Neural cell (in vitro differentiated cells): ENCODE data around the gene MOB3B. TPM values are rescaled to one million over a fixed set of nuclear protein-coding genes. Genes with fewer than 3 reads are reported as not detected.

Experiments
- H2AFZ ChIP-seq: fragments of 200-600, 300-800 bp; sonication (generic), shearing (Covaris generic); 2 replicates; pipeline ENCODE4 v1.6.0; 2014; ENCODE audit warnings: low read depth, mild to moderate bottlenecking, antibody characterized with exemption, low read length, moderate library complexity
- H3F3A ChIP-seq: fragments of 200-600 bp; shearing (Covaris generic); 2 replicates; pipeline ENCODE4 v1.6.1; 2016; ENCODE audit warnings: mild to moderate bottlenecking, moderate library complexity, mixed read lengths, antibody characterized with exemption, low read length; ENCODE audit not compliant: insufficient read depth, poor library complexity, severe bottlenecking
- H3K27ac ChIP-seq: fragments of 200-600, 300-800 bp; sonication (generic), shearing (Covaris generic); 2 replicates; pipeline ENCODE4 v1.5.1; 2014; ENCODE audit warnings: mild to moderate bottlenecking, low read length, moderate library complexity
- H3K27me3 ChIP-seq: fragments of 300-800, 200-600 bp; sonication (generic), shearing (Covaris generic); 2 replicates; pipeline ENCODE4 v1.6.0; 2014; ENCODE audit warnings: mild to moderate bottlenecking, low read depth, low read length, moderate library complexity; ENCODE audit not compliant: insufficient read depth
- H3K36me3 ChIP-seq: fragments of 300-800, 200-600 bp; sonication (generic), shearing (Covaris generic); 2 replicates; pipeline ENCODE4 v1.5.1; 2014; ENCODE audit warnings: mild to moderate bottlenecking, antibody characterized with exemption, low read length, moderate library complexity; ENCODE audit not compliant: insufficient read depth
- H3K4me2 ChIP-seq: fragments of 300-800, 200-600 bp; sonication (generic), shearing (Covaris generic); 2 replicates; pipeline ENCODE4 v1.6.0; 2014; ENCODE audit warnings: mild to moderate bottlenecking, low read length
- H3K4me3 ChIP-seq: fragments of 300-800, 200-600 bp; sonication (generic), shearing (Covaris generic); 2 replicates; pipeline ENCODE4 v1.5.1; 2014; ENCODE audit warnings: mild to moderate bottlenecking, low read length, moderate library complexity
- H3K79me2 ChIP-seq: fragments of 200-600 bp; shearing (Covaris generic); replicated peaks from 2 replicates; pipeline ENCODE4 v1.6.0; 2014; ENCODE audit warnings: mild to moderate bottlenecking, low read length, moderate library complexity; ENCODE audit not compliant: insufficient read depth
- H3K9ac ChIP-seq: fragments of 300-800, 200-600 bp; sonication (generic), shearing (Covaris generic); 2 replicates; pipeline ENCODE4 v1.6.1; 2016; ENCODE audit warnings: mild to moderate bottlenecking, low read length, mixed read lengths
- H3K9me2 ChIP-seq: fragments of 200-600 bp; shearing (Covaris generic); 2 replicates; pipeline ENCODE4 v1.6.1; 2016; ENCODE audit warnings: mild to moderate bottlenecking, low read length, mixed read lengths; ENCODE audit not compliant: insufficient read depth
- H3K9me3 ChIP-seq: fragments of 200-600, 300-800 bp; sonication (generic), shearing (Covaris generic); 2 replicates; pipeline ENCODE4 v1.6.1; 2016; ENCODE audit warnings: mild to moderate bottlenecking, mixed run types, low read length, moderate library complexity, mixed read lengths
- H4K20me1 ChIP-seq: fragments of 200-600 bp; shearing (Covaris generic); 2 replicates; pipeline ENCODE4 v1.6.1; 2016; ENCODE audit warnings: mild to moderate bottlenecking, mixed run types; ENCODE audit not compliant: insufficient read depth
- CTCF ChIP-seq: fragments of 450-650 bp; IDR thresholded peaks from 2 replicates; pipeline ENCODE4 v1.5.1; 2014; ENCODE audit warnings: antibody characterized with exemption, mild to moderate bottlenecking, moderate library complexity; ENCODE audit not compliant: poor library complexity, severe bottlenecking
- EP300 ChIP-seq: fragments of 450-650 bp; conservative IDR thresholded peaks from 2 replicates; pipeline ENCODE4 v1.6.1; 2014; ENCODE audit warnings: antibody characterized with exemption, mild to moderate bottlenecking, moderate library complexity; ENCODE audit not compliant: poor library complexity, severe bottlenecking
- EZH2 ChIP-seq: fragments of 200-600, 300-800 bp; shearing (Covaris generic), sonication (generic); IDR thresholded peaks from 2 replicates; pipeline ENCODE4 v1.6.1; 2014; ENCODE audit warnings: antibody characterized with exemption, low read length, borderline replicate concordance, mild to moderate bottlenecking; ENCODE audit not compliant: insufficient read depth, poor library complexity, severe bottlenecking
- MXI1 ChIP-seq: fragments of 450-650 bp; conservative IDR thresholded peaks from 2 replicates; pipeline ENCODE4 v1.6.1; 2014; ENCODE audit warnings: antibody characterized with exemption, mild to moderate bottlenecking; ENCODE audit not compliant: poor library complexity, severe bottlenecking
- POLR2AphosphoS5 ChIP-seq: IDR thresholded peaks from 2 replicates; pipeline ENCODE4 v1.6.1; 2012
- RAD21 ChIP-seq: fragments of 450-650 bp; conservative IDR thresholded peaks from 2 replicates; pipeline ENCODE4 v1.6.1; 2014; ENCODE audit warnings: antibody characterized with exemption, mild to moderate bottlenecking, moderate library complexity
- SMC3 ChIP-seq: fragments of 450-650 bp; conservative IDR thresholded peaks from 2 replicates; pipeline ENCODE4 v1.6.1; 2014; ENCODE audit warnings: antibody characterized with exemption, mild to moderate bottlenecking, moderate library complexity; ENCODE audit not compliant: poor library complexity
- TAF1 ChIP-seq: IDR thresholded peaks from 2 replicates; pipeline ENCODE4 v1.6.1; 2012; ENCODE audit warnings: low read depth
- polyA plus RNA-seq: library from polyadenylated mRNA; depleted of rRNA; stranded (reverse); fragments of >200 nt; gene quantifications from 2 replicates; pipeline ENCODE4 v1.2.3, GENCODE V29; 2014
- TF ChIP-seq, protein P1 (sequence below): IDR thresholded peaks from 2 replicates; pipeline ENCODE4 v1.6.1; 2012; ENCODE audit warnings: borderline replicate concordance

Gene MOB3B
- polyA plus RNA-seq, 1 donor from 2014 or later = 1.8 TPM

GRCh38 chr9:27377147-27377807 lies 152.3 kb downstream of the MOB3B start:
- Histone ChIP-seq H3F3A (no peaks in the 10 kb centered on the region), H2AFZ (no peak overlapping the region), H3K36me3 (no peaks in the 10 kb centered on the region), H3K79me2 (no peaks in the 10 kb centered on the region), H3K9me3 (no peaks in the 10 kb centered on the region), H3K9ac (no peak overlapping the region), H4K20me1 (no peaks in the 10 kb centered on the region), H3K4me2 (no peak overlapping the region), H3K27me3 (no peaks in the 10 kb centered on the region), H3K4me3 (no peak overlapping the region), H3K27ac (no peak overlapping the region), H3K9me2 (no peaks in the 10 kb centered on the region)
- TF ChIP-seq POLR2AphosphoS5 = no peak
- no peak for TF ChIP-seq EZH2
- TF ChIP-seq, protein P1, sequence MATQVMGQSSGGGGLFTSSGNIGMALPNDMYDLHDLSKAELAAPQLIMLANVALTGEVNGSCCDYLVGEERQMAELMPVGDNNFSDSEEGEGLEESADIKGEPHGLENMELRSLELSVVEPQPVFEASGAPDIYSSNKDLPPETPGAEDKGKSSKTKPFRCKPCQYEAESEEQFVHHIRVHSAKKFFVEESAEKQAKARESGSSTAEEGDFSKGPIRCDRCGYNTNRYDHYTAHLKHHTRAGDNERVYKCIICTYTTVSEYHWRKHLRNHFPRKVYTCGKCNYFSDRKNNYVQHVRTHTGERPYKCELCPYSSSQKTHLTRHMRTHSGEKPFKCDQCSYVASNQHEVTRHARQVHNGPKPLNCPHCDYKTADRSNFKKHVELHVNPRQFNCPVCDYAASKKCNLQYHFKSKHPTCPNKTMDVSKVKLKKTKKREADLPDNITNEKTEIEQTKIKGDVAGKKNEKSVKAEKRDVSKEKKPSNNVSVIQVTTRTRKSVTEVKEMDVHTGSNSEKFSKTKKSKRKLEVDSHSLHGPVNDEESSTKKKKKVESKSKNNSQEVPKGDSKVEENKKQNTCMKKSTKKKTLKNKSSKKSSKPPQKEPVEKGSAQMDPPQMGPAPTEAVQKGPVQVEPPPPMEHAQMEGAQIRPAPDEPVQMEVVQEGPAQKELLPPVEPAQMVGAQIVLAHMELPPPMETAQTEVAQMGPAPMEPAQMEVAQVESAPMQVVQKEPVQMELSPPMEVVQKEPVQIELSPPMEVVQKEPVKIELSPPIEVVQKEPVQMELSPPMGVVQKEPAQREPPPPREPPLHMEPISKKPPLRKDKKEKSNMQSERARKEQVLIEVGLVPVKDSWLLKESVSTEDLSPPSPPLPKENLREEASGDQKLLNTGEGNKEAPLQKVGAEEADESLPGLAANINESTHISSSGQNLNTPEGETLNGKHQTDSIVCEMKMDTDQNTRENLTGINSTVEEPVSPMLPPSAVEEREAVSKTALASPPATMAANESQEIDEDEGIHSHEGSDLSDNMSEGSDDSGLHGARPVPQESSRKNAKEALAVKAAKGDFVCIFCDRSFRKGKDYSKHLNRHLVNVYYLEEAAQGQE = no peak
- no peak for TF ChIP-seq TAF1
- no peak for TF ChIP-seq CTCF
- no peak for TF ChIP-seq RAD21
- no peak for TF ChIP-seq SMC3
- TF ChIP-seq EP300 = no peak

DNA sequence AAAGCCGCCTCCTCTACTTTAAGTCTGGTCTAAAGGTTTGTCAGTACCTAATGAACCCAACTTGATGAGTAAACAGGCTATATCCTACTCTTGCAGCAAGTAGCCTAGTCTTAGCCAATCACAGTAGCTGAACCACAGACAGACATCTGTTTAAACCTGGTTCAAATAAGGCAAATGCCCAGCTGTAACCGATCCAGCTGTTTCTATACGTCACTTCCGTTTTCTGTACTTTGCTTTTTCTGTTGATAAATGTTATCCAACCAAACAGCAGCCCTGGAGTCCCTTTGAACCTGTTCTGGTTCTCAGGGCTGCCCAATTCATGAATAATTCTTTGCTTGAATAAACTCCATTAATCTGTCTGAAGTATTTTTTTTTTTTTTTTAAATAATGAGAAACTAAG lies 155.8 kb downstream of the MOB3B start:
- H3K9ac ChIP-seq = no peak overlapping the region
- no peak overlapping the region for H3K4me2 ChIP-seq
- no peak overlapping the region for H2AFZ ChIP-seq
- H3F3A ChIP-seq = no peaks in the 10 kb centered on the region
- H3K4me3 ChIP-seq = no peak overlapping the region
- H3K27me3 ChIP-seq = no peaks in the 10 kb centered on the region
- TF ChIP-seq EZH2 (no peak), RAD21 (no peak), MXI1 (no peak), SMC3 (no peak), CTCF (no peak), TAF1 (no peak), POLR2AphosphoS5 (no peak), EP300 (no peak)
- TF ChIP-seq, protein P1 = no peak
- no peaks in the 10 kb centered on the region for H3K9me2 ChIP-seq
- H4K20me1 ChIP-seq = no peaks in the 10 kb centered on the region
- no peaks in the 10 kb centered on the region for H3K79me2 ChIP-seq
- no peaks in the 10 kb centered on the region for H3K9me3 ChIP-seq
- H3K27ac ChIP-seq = no peak overlapping the region
- H3K36me3 ChIP-seq = no peaks in the 10 kb centered on the region
